Limb (tissue), 2 donors: ENCODE results near the gene DARS2.
"Not testable (repeated sequence)": the region's sequence is repeated elsewhere in the genome, so short reads cannot be mapped to it uniquely, and the experiment has no call there.

Experiments used
- DNase-seq, 2 donors: peaks; one replicate each; pipeline ENCODE4 v3.0.0-alpha.2; 2016; ENCODE audit errors: extremely low spot score in 2 of 2

DARS2 gene

GRCh38 chr1:173861731-173862145 is 37.3 kb downstream of the DARS2 start:
- DNase-seq, result no peak

- not testable (repeated sequence) for DNase-seq
Observed at GRCh38 chr1:173862146-173862768, 37.8 kb downstream of the DARS2 start.

- no peak for DNase-seq
Observed at GRCh38 chr1:173862769-173863223, 38.3 kb downstream of the DARS2 start.

GRCh38 chr1:173863224-173864161 is 39.0 kb downstream of the DARS2 start:
- no peak for DNase-seq

GRCh38 chr1:173864179-173864867 is 39.9 kb downstream of the DARS2 start:
- DNase-seq, result no peak

GRCh38 chr1:173865468-173866164 is 41.1 kb downstream of the DARS2 start:
- no peak for DNase-seq

- no peak for DNase-seq
Observed at GRCh38 chr1:173866413-173867115, 42.1 kb downstream of the DARS2 start.

GRCh38 chr1:173867141-173867752 is 42.8 kb downstream of the DARS2 start:
- DNase-seq, result no peak

GRCh38 chr1:173867753-173868265 is 43.3 kb downstream of the DARS2 start, which contains the start of gene GAS5:
GAS5 (minus strand) TSS chr1:173867989.
- peak; percentile 99 for DNase-seq

GRCh38 chr1:173868266-173869020 is 44.0 kb downstream of the DARS2 start, which contains the start of gene ZBTB37:
ZBTB37 (plus strand) TSS chr1:173868380; CDS start chr1:173870226, 1,846 bp downstream.
- DNase-seq, result peak; percentile 74 to 94

GRCh38 chr1:173869021-173869359 is 44.5 kb downstream of the DARS2 start:
- DNase-seq, result no peak

- no peak for DNase-seq
Observed at GRCh38 chr1:173870252-173871075, 46.0 kb downstream of the DARS2 start.

GRCh38 chr1:173871091-173871490 is 46.6 kb downstream of the DARS2 start:
- DNase-seq, result no peak

GRCh38 chr1:173871500-173871899 is 47.0 kb downstream of the DARS2 start:
- no peak for DNase-seq

- no peak for DNase-seq
Observed at GRCh38 chr1:173876732-173877131, 52.3 kb downstream of the DARS2 start.

GRCh38 chr1:173878251-173878650 is 53.8 kb downstream of the DARS2 start:
- no peak for DNase-seq

- not testable (repeated sequence) for DNase-seq
Observed at GRCh38 chr1:173881117-173881516, 56.6 kb downstream of the DARS2 start.

- DNase-seq, result no peak
Observed at GRCh38 chr1:173884701-173885100, 60.2 kb downstream of the DARS2 start.
